ENCODE results near the gene MPP7.

MPP7 gene

DNA sequence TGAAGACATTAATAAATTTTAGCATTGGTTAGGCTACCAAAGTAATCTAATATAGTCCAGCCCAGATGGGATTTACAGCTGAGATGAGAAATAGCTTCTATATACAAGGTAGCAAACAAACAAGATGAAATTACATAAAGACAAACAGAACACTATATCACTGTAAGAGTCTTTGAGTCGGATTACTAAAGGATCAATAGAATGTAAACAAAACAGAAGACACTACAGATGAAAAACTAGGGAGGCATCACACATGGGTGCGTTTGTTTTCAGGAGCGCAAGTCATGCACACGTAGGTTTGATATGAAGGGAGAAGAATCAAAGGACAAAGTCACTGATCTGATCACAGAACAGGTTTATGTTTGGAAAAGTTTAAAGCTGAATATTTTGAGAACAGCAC is 26.5 kb downstream of the MPP7 start:
- no peak overlapping the region for H3K27ac ChIP-seq

DNA sequence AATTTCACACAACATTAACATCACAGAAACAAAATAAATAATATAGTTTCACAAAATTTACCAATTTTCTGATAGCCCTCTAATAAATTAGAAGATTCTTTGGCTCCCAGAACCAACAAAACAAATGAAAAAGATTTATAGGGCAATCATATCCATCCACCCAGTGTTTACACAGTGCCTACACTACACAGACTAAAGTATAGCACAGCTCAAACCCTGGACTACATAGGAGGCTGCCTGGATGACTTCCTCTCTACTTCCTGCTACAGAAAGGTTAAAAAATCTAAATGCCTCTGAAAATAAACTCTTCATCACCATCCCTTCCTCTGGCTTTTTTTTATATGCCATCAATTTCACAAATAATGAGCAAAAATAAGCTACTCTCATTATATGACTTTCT is 28.4 kb downstream of the MPP7 start:
- H3K27ac ChIP-seq, result no peak overlapping the region
- DNase-seq (ENCODE audit: low read depth, low spot score), result no peak

More for the DNA sequence above, 26.5 kb downstream of the MPP7 start:
- no peak for DNase-seq (ENCODE audit: low read depth, low spot score)

- DNase-seq (ENCODE audit: low read depth, low spot score), result no peak
- no peak overlapping the region for H3K27ac ChIP-seq
These were observed 29.5 kb downstream of the MPP7 start for GRCh38 chr10:28273343-28273742.

GRCh38 chr10:28269842-28270456 is 32.9 kb downstream of the MPP7 start:
- no peak for DNase-seq (ENCODE audit: low read depth, low spot score)
- no peak overlapping the region for H3K27ac ChIP-seq

DNA sequence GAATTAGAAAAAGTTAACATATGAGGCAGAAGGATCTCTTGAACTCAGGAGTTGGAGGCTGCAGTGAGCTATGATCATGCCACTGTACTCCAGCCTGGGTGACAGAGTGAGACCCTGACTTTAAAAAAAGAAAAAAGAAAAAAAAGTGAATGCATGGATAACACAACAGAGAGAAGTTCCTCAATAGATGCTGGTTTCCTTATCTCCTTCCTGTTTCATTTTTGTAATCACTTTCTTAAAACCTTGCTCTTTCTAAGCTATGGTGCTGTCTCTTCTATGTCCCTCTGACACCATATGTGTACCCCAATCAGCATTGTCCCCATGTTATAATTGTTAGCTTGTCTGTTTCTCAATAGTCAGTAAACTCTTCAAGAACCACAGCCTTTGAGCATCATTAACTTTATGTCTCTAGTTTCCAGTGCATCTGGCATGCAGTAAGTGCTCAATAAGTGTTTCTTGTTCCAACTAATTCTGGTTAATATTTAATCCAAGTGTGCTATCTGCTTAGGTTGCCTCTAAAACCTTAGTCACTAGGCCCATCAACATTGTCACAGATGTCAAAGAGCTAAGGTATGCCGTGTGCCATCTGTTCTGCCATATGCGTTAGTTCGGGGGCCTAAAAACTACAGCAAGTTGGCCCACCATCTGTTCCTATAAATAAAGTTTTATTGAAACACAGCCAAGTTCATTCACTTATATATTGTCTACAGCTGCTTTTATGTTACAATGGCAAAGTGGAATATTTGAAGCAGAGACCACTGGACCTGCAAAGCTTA is 36.2 kb downstream of the MPP7 start:
- H3K27ac ChIP-seq, result no peak overlapping the region
- DNase-seq (ENCODE audit: low read depth, low spot score), result no peak

DNA sequence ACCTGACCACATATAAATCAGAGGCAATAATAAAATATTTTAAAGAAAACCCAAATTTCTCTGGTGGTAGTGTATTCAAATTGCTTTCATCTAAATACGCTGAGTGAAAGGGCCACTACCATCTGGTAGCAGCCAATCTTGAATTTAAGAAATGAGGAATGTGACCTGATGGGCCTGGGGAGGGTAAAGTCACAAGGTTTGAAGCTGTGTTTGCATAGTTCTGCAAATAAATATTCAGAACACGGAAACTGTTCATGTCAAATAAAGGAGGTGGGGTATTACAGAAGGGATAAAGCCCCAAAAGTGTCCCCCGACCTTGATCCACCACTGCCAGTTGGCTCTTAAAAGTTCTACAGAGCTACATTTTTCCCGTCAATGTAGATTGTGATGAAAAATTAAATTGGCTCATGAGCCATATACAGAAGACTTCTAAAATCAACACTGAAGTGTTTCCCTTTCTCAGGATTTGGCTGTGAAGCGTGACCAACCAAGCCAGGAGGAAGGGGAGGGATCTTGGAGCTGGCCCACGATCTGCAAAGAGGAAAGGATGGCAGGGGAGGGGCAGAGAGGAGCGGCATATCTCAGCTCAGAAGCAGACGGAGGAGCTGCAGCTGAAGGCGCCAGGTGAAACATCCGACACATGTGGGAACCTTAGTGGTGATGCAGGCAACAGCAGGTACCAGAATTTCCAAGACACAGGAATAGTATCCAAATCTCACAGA is 39.6 kb downstream of the MPP7 start:
- no peak for DNase-seq (ENCODE audit: low read depth, low spot score)
- no peak overlapping the region for H3K27ac ChIP-seq

DNA sequence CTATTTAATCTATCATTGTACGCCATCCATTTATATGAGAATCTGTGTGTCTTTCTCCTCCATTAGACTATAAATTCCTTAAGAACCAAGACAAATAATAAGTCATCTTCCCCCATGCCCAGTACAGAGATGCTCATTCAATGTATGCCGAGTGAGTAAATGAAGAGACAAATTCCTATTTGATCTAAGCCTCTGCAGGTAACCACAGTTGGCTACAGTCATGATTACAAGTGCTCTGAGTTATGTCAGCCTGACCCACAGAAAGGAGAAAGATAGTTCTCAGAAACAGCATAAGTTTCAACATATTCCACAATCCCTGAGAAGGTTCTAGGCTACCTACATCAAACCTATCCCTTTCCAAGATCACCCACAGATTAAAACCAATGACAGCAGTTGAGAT is 46.1 kb downstream of the MPP7 start:
- DNase-seq (ENCODE audit: low read depth, low spot score), result peak; percentile 92
- H3K27ac ChIP-seq, result peak overlapping the region; percentile 84

DNA sequence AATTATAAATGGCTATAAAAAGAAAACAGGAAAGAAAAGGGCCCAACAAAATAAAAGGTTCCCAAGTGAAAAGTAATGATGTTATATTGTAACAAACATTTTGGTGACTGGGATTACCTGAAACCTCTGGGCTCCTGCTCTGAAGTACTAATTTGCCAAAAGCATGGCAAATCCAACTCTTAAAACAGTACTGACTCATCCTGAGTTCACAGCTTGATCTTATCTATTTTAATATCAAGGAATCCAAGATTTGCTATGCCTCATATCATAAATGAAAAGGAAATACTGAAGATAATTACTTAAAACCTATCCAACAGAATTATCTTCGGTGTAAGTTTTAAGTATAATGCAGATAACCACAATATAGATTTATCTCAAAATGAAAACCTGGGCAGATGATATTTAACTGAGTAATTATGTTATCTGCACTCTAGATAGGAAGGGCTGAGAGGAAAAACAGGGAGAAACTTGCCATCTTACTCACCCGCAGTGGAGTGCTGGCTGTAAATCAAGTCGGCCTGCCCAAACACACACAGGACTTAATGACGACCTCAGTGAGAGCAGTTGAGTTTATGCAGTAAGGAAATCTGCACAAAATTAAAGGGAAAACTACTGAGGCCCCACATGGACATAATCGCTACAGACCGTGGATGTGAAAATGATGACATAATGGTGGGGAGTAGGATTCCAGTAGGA is 48.4 kb downstream of the MPP7 start:
- H3K27ac ChIP-seq, result peak overlapping the region; percentile 69
- peak; percentile 88 for DNase-seq (ENCODE audit: low read depth, low spot score)

GRCh38 chr10:28253169-28253785 is 49.6 kb downstream of the MPP7 start:
- no peak for DNase-seq (ENCODE audit: low read depth, low spot score)
- peak overlapping the region; percentile 69 for H3K27ac ChIP-seq

All from epithelial cell of prostate (primary cell).